Left ventricle myocardium inferior (tissue), 1 donor: ENCODE measurements around the gene TNIK. TPM values are rescaled to one million over a fixed set of nuclear protein-coding genes. Genes with fewer than 3 reads are reported as not detected.

Experiments
- DNase-seq: peaks from one replicate; pipeline ENCODE4 v3.0.0-alpha.2; 2020
- H3K27ac ChIP-seq: fragments of 200-600 bp; replicated peaks from 2 replicates; pipeline ENCODE4 v1.8.0; 2021
- H3K27me3 ChIP-seq: fragments of 200-600 bp; 2 replicates; pipeline ENCODE4 v1.8.0; 2021; ENCODE audit warnings: low read depth
- H3K36me3 ChIP-seq: fragments of 200-600 bp; 2 replicates; pipeline ENCODE4 v1.8.0; 2021
- H3K4me1 ChIP-seq: fragments of 200-600 bp; 2 replicates; pipeline ENCODE4 v1.8.0; 2021
- H3K4me3 ChIP-seq: fragments of 200-600 bp; 2 replicates; pipeline ENCODE4 v1.8.0; 2021; ENCODE audit warnings: mild to moderate bottlenecking, moderate library complexity
- H3K9me3 ChIP-seq: fragments of 200-600 bp; replicated peaks from 2 replicates; pipeline ENCODE4 v1.8.0; 2021
- CTCF ChIP-seq: fragments of 200-600 bp; IDR thresholded peaks from 2 replicates; pipeline ENCODE4 v1.8.0; 2021; ENCODE audit warnings: antibody characterized with exemption, mild to moderate bottlenecking, borderline replicate concordance
- intact Hi-C: fragments of 100-400 bp; cut with micrococcal nuclease; formaldehyde crosslinking; loops from one replicate; pipeline ENCODE4 v1.11.0; 2022
- total RNA-seq: library from RNA; stranded (reverse); fragmentation: NEBNext Ultra II Directional; extraction: Animal tissue kit (Norgen Biotek cat#: 25700); gene quantifications from one replicate; pipeline ENCODE4 v1.2.1, GENCODE V29; 2021
- donor health status: DM: no; HTN: yes; CAD: no; lungs with severe emphysema.

The TNIK gene
- total RNA-seq, 1 donor from 2014 or later = 28.6 TPM

GRCh38 chr3:171362575-171362974, 97.6 kb downstream of the TNIK start:
- DNase-seq = no peak
- H3K9me3 ChIP-seq = no peaks in the 10 kb centered on the region
- intact Hi-C loops = no loop called here
- no peaks in the 10 kb centered on the region for H3K36me3 ChIP-seq
- H3K4me3 ChIP-seq = no peak overlapping the region
- no peaks in the 10 kb centered on the region for H3K27me3 ChIP-seq
- no peak for TF ChIP-seq CTCF
- no peak overlapping the region for H3K27ac ChIP-seq
- peaks cover 40% of the 10 kb centered on the region for H3K4me1 ChIP-seq

GRCh38 chr3:171358881-171359198, 101.4 kb downstream of the TNIK start:
- no peak overlapping the region for H3K27ac ChIP-seq
- H3K27me3 ChIP-seq = no peaks in the 10 kb centered on the region
- peaks cover 21% of the 10 kb centered on the region for H3K4me1 ChIP-seq
- no peaks in the 10 kb centered on the region for H3K36me3 ChIP-seq
- no peak for DNase-seq
- intact Hi-C loops = no loop called here
- no peaks in the 10 kb centered on the region for H3K9me3 ChIP-seq
- H3K4me3 ChIP-seq = no peak overlapping the region
- TF ChIP-seq CTCF = no peak

GRCh38 chr3:171358181-171358880, 101.9 kb downstream of the TNIK start:
- Histone ChIP-seq H3K36me3 (no peaks in the 10 kb centered on the region), H3K27me3 (no peaks in the 10 kb centered on the region), H3K4me3 (no peak overlapping the region), H3K9me3 (no peaks in the 10 kb centered on the region), H3K27ac (no peak overlapping the region), H3K4me1 (peaks cover 16% of the 10 kb centered on the region)
- intact Hi-C loops = no loop called here
- DNase-seq = no peak
- TF ChIP-seq CTCF = no peak

- Histone ChIP-seq H3K9me3 (no peaks in the 10 kb centered on the region), H3K4me3 (no peak overlapping the region), H3K27me3 (no peaks in the 10 kb centered on the region), H3K27ac (no peak overlapping the region), H3K36me3 (no peaks in the 10 kb centered on the region), H3K4me1 (peaks cover 10% of the 10 kb centered on the region)
- no peak for DNase-seq
- TF ChIP-seq CTCF = no peak
- intact Hi-C loops = no loop called here
These were observed 102.5 kb downstream of the TNIK start for GRCh38 chr3:171357721-171358120.

- intact Hi-C loops = no loop called here
These were observed 104.0 kb downstream of the TNIK start for GRCh38 chr3:171356251-171356650.

More at GRCh38 chr3:171356251-171356650, 104.0 kb downstream of the TNIK start:
- Histone ChIP-seq H3K27me3 (no peaks in the 10 kb centered on the region), H3K9me3 (no peaks in the 10 kb centered on the region), H3K36me3 (no peaks in the 10 kb centered on the region), H3K27ac (no peak overlapping the region), H3K4me1 (peaks cover 18% of the 10 kb centered on the region), H3K4me3 (no peak overlapping the region)
- no peak for TF ChIP-seq CTCF
- no peak for DNase-seq
